Activated T-helper 1 cell treated with Interleukin-2 at 50 U/mL for 16 hours (primary cell): ENCODE data around the gene GATAD2A.

Experiments used
- DNase-seq: peaks from one replicate; pipeline ENCODE4 v3.0.0-alpha.2; 2020; ENCODE audit warnings: low read depth

GATAD2A gene

DNA sequence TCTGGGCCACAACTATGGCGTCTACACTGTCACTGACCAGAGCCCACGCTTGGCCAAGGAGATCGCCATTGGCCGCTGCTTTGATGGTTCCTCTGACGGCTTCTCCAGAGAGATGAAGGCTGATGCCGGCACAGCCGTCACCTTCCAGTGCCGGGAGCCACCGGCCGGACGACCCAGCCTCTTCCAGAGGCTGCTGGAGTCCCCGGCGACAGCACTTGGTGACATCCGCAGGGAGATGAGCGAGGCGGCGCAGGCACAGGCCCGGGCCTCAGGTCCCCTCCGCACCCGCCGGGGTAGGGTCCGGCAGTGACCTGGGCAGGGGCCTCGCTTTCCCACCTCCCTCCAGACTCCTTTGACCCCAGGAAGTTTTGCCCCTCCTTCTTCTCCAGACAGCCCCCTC lies 140.2 kb downstream of the GATAD2A start:
- DNase-seq, result no peak

DNA sequence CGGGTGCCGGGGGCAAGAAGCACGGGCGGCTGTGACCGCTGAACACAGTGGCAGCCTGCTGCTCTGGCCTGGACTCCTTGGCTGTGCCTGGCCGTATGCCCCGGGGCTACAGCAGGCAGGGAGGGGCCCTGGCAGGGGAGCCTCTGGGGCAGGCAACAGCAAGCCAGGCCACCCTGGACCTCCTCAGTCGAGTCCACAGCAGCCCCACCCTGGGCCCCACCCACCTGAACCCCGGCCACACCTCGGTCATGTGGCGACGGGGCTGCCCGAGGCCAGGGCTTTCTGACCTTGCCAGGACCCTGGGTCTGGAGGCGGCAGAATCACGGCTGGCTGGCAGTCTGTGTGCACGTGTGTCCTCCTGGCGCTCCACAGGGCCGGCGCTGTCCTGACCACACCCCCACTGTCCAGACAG lies 141.3 kb downstream of the GATAD2A start:
- no peak for DNase-seq

- DNase-seq, result no peak
These were observed 142.3 kb downstream of the GATAD2A start for GRCh38 chr19:19547674-19548336.

- no peak for DNase-seq
These were observed 143.7 kb downstream of the GATAD2A start for GRCh38 chr19:19548915-19549759.

GRCh38 chr19:19549804-19550464 lies 144.5 kb downstream of the GATAD2A start:
- no peak for DNase-seq

GRCh38 chr19:19550485-19550929 lies 145.0 kb downstream of the GATAD2A start:
- DNase-seq, result no peak

DNA sequence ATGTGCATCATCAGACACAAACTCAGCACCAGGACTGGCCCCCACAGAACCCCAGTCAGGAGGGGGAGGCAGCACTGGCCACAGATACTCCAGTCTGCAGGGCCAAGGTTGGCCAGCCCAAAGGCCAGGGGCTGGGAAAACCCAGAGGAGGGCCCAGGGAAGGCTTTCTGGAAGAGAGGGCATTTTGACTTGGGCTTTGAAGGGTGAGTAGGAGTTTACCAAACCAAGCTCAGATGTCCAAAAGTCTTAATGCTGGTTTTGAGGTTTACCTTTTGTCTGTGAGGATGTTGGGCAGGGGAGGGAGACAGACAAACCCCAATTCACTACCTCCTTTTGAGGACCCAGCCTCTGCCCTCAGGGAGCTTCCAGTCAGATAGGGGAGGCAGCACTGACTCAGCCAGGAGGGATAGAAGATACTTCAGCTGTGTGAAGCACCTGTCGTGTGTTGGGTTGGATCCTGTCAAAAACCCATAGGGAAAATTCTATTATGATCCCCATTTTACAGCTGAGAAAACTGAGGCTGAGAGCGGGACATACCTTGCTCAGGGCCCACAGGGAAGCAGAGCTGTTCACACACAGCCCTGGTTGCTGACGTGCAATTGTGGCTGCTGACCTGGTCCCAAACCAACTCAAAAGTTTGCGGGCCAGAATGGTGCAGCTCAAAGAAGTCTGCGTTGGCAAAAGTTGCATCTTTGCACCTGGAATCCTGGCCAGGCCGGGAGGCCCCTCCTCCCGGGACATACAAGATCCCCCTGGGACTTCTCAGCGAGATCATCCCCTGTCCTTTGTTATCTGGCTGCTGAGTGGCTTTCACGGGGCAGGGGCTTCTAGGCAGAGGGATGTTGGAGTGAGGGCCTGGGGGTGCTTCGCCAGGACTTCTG lies 145.7 kb downstream of the GATAD2A start:
- no peak for DNase-seq

DNA sequence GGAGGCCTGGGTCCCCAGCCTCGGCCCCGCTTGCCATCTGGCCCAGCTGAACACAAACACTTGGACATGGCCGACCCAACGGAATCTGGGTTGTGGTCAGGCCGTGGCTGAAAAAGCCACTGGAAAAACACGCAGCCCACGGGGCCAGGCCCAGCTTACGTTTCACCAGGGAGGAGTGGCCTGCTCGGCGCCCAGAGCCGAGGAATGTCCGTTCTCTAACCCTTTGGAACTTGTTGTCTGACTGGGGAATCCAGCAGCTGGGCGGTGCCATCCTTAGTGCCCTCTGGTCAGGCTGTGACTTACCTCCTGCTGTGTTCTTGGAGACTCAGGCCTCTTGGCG lies 146.3 kb downstream of the GATAD2A start:
- DNase-seq, result no peak

GRCh38 chr19:19552798-19553197 lies 147.3 kb downstream of the GATAD2A start:
- no peak for DNase-seq

- DNase-seq, result no peak
These were observed 148.2 kb downstream of the GATAD2A start for GRCh38 chr19:19553670-19554069.

GRCh38 chr19:19554074-19555023 lies 148.9 kb downstream of the GATAD2A start:
- peak; percentile 37 for DNase-seq

DNA sequence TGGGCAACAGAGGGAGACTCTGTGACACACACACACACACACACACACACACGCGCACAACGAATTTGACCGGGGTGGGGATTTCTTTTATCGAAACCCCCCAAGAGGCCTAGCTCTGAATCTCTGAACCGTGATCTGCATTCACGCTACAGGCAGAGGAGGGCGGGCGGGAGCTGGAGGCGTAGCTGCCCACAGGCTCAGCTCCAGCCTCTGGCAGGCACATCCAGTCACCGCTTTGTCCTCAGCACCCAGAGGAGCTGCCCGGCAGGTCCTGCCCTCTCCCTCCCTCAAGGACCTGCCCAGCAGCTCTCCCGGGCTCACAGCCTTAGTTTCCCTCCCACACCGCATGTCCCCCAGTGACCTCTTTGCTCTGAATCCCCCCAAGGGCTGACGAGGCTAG lies 152.6 kb downstream of the GATAD2A start:
- DNase-seq, result no peak
